NCI-H82 treated with DMSO at 0.1 percent for 48 hours (cell line): ENCODE measurements around the gene ZNF879.

Source experiments
- DNase-seq: peaks from one replicate; lab custom pipeline; 2025; ENCODE audit not compliant: unreplicated experiment; lab: John Stamatoyannopoulos, UW

The ZNF879 gene

DNA sequence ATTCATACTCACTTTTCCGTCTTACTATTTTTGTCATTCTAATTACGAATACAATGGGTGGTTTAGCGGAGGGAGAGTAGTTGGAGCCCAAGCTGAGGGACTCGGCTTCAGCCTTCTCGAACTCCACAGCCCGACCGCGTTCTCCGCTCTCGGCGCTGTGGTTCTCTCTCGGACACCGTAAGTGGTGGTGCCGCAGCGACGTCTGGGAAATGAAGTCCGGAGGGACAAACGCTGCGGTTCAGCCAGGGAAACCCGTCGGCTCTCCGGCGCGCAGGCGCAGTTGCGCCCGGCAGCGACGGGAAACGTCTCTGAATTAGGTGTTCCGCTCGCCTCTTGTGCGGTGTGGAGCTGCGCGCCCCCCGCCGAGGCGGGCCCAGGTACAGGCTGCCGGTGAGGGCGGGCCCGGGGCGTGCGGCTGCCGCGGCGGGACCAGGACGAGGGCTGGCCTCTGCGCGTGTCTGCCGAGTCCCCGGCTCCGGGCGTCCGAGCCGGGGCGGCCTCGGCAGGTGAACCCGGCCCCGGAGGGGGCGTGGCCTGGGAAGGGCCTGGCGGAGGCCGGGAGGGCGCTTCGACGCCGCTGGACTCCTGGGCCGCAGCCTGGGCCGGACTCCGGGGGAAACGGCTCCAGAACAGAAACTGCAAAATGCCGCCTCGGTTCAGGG lies at the start of gene ZNF879:
ZNF879 (plus strand) TSS at position 277 of the 662 bp plus-strand sequence. CDS start 1,201 bp downstream, outside the sequence.
- DNase-seq: peak; percentile 64

DNA sequence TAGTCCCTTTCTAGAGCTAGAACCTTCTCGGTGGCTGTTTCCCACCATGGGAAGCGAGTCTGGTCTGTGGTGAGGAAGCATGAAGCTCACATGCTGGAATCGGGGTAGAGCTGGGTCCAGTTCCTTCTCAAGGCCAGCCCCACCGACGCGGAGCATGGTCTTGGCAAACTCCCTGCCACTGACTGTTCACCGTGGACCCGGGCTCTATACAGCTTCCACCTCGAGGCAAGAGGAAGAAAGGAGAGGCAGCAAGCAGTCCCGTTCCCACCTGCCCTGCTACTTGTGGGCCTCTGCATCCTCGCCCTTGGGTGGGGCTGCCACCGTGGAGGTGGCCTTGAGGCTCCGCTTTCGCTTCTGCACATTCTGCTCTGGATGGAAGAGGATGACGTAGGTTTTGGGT lies 42.2 kb upstream of the ZNF879 start:
- no peak for DNase-seq

DNA sequence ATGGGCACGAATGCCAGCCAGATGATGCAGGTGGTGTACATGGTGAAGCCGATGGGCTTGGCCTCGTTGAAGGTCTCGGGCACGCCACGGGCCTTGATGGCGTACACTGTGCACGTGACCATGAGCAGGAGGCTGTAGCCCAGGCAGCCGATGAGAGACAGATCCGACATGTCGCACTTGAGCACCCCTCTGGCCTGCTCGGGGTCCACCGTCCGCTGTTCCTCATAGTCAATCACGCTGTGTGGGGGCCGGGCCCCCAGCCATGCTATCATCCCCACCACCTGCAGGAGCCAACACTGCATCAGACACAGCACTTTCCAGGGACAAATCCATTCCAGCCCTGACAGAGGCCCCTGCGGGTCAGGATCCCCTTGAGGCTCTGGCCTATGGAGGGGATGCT lies 40.7 kb upstream of the ZNF879 start:
- DNase-seq: no peak

DNA sequence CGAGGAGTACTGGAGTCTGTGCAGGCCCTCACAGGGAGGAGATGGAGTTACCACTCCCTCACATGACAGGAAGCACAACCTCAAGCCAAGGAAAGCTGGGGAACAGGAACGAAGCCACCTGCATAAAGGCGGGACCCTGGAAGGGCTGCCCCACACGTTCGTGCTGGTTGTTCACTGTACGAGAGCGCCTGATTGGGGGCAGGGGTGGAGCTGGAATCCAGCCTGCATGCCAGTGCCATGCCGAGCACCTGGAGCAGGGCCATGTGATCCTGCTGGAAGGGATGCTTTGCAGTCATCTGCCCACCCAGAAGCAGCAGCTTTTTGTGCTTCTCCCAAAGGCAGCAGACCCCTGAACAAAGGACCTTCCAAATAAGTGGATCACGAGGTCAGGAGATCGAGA lies 39.9 kb upstream of the ZNF879 start:
- DNase-seq: no peak

DNA sequence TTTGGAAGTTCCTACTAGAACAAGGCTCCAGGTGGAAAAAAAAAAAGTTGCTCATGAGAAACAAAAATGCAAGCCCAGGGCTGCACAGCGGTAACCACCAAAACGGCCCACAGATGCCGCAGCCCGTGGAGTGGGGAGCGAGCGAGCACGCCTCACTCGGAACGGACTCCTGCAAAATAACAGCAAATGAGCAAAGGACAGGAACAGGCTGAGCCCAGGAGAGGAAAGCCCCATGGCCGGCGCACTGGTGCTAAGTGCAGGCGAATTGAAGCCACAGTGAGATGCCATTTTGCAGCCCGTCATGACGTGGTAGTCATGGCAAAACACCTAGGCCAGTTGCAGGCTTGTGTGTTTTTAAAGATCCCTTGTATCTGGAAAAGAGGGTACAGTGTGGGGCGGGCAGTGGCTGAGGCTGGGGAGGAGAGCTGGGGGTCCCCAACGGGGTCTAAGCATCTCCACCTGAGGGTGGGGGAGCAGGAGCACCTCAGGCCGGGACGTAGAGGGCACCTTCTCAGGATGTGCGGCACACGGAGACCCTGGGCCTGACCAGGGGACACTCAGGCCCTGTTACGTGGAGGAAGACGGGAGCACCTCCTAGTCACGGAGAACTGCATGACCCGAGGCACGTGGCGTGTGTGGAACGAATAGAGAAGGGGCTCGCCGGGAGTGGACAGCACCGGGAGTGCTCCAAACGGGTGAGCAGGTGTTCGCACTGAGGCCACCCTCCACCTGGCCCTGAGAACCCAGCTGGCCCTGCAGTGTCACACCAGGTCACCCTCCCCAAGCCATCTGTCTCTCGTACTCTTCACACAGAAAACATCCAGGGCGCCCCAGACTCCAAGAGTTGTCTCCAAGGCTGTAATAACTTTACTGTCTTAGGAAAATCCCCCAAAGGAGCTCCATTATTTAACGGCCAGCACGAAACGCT lies 39.2 kb upstream of the ZNF879 start:
- no peak for DNase-seq

DNA sequence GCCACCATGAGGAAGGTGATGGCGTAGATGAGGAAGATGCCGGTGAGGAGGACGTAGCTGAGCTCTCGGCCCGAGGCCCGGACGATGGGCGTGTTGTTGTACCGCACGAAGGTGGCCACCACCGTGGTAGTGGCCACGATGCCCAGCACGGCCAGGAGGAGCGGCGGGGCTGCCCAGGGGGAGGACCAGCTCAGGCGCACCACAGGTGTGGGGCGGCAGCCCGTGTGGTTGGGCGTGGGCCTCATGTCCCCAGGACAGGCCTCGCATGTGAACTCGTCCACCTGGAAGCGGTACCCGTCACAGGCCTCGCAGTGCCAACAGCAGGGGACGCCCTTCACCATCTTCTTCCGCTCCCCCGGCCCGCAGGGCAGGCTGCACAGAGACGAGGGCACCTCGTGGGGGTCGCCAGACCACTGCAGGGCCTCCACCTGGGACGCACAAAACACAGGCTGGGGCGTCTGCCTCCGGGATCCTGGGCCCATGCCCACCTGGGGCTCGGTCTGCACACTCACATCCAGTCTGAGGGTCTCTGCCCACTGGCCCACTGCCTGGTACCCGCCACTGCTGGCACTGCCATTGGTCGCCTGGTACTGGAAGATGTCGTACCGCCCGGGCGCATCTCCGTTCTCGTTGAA lies 37.2 kb upstream of the ZNF879 start:
- DNase-seq: no peak

DNA sequence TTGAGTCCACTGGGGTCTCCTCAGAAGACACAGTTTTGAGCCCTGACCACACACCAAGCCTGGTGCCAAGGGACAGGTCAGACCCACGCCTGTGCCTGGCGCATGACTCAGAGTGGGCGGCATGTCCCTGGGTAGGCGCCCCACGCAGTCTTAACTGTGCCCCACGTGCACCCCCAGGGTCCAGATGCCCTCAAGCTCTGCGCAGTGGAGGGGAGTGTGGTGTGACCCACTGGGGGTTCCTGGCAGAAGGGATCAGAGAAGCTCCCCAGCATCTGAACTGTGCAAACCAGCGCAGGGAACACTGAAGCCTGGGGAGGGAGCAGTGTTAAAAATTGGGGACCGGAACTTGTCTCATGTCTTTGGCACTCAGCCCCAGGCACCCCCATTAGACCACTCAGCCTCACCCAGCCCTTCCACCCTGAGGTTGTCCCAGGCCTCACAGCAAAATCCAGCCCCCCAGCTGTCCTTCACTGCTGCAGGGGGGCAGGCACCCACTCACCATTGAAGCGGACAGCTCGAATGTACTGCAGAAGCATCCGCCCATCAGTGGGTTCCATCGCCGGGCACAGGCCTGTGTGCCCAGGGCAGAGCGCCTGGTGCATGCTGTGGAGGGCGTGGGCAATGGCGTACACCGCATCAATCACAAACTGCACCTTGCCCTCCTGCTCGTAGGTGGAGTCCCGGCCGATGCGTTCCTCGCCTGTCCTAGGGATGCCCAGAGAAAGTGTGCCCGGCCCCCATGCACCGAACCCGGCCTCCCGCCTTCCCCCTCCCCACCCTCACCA lies 35.0 kb upstream of the ZNF879 start:
- DNase-seq: no peak

DNA sequence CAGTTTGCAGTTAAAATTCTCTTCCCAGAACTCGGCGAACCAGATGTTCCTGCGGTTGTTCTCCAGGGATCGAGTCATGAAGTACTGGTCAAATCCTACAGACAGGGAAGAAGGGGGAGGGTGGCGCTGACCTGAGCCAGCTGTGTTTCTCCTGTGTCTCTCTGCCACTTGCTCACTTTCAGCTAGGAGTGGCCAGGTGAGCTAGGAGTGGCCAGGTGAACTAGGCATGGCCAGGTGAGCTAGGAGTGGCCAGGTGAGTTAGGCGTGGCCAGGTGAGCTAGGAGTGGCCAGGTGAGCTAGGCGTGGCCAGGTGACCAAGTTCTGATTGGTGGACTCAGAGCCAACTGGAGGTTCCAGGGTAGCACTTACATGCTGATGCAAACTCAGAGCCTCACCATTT lies 34.3 kb upstream of the ZNF879 start:
- no peak for DNase-seq

DNA sequence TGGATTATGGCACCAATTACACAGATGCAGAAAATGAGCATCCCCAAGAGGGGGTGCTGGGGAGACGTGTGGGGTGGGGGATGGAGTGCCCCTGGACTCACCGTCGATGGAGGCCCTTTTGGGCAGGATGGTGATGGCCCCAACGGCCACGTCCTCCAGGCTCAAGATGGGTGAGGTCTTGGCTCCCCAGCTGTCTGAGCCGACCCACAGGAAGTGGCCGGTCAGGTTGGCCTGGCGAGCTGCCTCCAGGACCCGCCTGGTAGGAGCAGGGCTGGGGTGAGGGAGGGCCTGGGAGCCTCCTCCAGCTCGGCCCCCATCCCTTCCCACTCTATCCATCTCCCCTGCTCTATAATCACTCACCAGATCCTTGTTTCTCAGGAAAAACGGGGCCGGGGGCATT lies 33.1 kb upstream of the ZNF879 start:
- no peak for DNase-seq

DNA sequence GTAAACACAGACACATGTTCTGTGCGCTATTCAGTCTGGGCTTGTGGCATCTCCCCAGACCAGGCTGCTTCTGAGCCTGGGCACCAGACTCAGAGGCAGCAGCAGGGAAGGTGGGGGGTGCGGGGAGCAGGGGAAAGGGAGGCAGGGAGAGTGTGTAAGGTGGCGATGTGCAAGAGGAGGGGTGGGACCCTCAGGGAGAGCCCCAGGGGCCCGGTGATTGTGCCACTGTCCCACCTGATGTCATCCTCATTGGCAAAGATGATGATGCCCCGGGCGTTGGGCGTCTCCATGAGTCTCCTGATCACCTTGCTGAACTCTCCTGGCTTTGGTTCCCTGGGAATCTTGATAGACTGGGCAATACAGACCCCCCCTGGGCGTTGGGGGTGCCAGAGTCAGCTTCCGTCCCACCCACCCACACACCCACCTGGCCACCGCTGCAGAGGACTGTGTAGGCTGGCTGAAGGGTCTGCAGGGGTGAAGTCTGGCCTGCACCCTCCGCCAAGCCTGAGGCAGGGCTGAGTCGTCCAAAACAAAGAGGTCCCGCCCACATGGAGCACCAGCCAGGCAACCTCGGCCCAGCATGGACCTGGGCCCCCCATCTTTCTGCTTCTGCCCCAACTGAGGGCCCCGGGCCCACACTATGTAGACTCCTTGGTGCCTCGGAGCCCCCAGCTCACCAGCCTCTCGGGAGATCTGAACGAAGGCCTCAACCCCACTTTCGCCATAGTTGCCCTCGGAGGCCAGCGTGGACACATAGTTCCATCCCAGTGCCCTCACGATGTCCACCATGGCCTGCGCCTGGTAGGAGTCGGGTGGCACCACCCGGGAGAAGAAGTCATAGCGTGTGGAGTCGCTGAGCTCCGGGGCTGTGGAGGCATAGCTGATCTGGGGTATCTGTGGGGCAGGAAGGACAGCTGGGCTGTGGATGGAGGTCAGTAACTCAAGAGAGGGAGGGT lies 32.1 kb upstream of the ZNF879 start:
- DNase-seq: no peak

DNA sequence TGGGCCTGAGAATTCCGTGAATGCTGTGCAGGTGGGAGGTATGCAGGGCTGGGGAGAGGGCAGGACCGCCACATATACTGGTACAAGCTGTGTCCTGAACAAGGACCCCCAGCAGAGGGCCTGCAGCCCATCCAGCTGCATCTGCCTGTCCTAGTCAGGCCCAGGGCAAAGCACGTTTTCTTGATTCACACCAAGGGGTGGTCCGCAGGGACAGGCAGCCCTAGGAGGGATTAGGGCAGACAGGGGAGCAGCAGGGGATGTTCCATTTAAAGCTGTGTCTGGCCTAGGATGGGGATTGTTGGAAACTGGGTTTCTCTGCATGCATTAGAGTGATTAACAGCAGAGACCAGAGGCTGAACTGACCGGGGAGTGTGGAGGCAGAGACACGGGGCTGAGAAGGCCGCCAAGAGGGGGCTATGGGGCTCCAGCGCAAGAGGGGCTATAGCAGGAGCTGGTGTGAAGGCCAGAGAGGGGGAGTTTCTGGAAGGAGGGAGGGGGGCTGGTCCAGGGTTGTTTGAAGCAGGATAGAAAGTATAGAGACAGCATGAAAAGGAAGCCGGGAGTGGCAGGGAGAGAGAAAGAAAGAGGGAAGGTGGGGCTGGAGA lies 31.2 kb upstream of the ZNF879 start:
- no peak for DNase-seq

DNA sequence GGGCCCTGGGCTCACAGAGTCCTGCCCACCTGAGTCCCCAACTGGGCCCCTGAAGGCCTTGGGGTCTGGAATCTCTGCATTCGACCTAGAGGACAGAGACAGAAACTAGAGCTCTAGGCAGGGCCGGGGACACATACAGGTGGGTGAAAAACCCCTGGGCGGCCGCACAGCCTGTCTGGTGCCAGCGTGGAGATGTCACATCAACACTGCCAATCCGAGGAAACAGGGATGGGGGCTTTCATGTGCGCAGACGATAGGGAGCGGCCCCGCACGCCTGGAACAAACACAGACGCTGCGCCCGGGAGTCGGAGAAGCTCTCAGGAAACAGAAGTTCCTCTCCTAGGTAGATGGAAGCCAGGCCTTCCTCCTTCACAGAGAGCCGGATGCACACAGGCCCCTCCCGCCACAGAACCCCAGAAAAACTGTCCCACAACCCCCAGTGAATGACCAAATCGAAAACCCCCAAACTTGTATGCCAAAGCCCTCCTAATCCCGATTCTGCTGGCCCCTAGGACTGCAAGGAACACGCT lies 30.3 kb upstream of the ZNF879 start:
- no peak for DNase-seq

DNA sequence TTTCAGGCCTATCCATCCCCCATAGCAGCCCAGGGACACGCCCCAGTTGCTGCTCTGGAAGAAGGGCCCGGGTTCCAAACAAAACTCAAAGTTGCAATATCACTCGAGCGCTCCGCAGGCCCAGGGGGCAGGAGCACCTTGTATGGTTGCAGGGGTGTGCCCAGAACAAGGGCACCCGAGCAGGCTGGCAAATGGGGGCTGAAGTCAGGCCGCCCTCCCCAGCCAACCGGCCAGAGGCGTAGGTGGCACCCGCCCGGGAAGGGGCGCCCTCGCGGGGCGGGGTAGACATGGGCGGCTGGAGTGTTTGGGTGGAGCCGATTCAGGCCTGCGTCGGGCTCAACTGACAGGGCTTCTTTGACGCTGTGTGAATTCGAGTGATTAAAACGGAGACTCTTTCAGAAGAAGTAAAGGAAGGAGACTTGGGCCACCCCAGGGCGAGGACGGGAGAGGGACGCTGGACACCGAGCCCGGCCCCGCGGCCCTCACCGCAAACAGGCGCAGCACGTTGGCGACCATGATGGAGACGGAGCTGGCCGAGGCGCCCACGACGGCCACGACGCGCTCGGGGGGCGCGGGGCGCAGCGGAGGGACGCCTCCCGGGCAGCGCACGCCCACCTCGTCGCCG lies 29.5 kb upstream of the ZNF879 start:
- no peak for DNase-seq

DNA sequence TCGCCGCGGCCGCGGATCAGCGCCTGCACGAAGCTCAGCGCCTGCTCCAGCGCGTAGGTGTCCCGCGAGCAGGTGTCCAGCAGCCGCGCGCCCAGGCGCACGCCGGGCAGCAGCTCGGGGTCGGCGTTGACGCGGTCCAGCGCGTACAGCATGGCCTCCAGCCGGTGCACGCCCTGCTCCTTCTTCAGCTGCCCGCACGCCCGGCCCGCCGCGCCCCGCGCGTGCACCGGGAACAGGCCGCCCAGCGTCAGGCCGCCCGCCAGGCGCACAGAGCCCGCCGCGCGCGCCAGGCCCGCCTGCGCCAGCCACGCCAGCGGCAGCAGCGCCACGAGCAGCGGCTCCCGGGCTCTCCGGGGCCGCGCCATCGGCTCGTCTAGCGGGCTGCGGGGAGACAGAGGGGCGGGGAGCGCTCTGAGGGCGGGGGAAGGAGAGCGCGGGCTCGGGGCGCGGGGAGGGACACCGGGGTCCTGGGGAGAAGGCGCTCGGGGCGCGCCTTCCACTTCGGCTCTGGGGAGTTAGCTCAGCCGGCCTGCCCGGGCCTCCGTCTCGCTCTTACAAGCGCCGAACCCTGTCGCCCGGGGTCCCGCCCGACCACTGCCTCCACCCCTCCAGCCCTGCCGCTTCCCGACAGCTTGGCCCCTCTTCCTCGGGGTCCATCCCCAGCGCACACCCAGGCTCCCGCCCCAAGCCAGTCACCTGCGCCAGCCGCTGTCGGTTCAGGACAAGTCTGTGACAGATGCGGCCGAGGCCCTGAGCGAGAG lies 28.8 kb upstream of the ZNF879 start, which contains the start of gene GRM6:
GRM6 (minus strand) TSS at position 741 of the 761 bp plus-strand sequence; CDS start at position 365, 376 bp downstream.
- DNase-seq: no peak

DNA sequence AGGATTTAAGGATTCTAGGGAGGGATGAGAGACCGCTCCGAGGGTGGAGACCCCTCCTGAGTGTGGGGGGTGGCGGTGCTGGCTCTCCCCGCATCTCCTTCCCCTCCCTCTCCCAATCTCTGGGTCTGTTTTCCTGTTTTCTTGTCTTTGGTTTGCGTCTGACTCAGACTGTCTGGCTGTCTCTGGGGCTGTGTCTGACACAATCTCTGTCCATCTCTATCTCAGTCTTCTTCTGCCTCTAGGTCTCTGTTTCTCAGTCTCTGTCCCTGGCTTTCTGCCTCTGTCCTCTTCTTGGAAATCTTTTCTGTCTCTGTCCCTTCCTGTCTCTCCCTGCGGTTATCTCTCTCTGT lies 28.3 kb upstream of the ZNF879 start:
- DNase-seq: peak; percentile 38

DNA sequence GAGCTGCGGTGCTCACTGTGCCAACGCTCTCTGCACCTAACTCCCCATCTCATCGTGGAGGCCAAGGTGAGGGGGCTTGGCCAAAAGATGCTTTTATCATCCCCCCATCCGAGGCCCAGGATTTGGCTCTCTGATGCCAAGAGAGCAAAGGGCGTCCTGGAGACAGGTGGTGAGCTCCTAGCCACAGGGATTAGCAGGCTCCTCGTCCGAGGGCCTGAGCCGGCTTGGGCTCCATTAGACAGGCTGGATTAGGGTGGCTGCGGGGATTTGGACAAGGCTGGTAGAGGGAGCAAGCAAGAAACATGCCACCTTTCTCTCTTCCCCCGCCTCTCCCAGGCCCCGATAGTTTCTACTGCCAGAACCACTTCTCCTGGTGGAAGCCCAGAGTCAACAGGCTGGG lies 27.4 kb upstream of the ZNF879 start:
- DNase-seq: peak; percentile 30

DNA sequence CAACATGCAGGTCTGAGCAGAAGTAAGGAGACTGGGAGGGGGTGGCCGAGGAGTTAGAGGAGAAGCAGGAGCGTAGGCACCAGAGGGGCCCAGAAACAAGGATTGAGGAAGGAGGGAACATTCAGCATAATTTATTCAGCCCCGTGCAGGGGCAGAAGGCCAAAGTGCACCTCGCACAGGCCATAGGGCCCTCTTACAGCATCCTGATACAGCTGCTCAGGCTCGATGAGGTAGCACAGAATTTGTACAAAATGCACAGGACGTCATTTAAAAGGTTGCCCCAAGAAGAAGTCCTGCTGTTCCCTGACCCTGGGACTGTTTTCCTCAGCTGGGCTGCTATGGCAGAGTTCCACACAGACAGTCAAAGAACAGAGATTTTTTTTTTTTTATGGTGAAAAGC lies 26.4 kb upstream of the ZNF879 start:
- DNase-seq: no peak

DNA sequence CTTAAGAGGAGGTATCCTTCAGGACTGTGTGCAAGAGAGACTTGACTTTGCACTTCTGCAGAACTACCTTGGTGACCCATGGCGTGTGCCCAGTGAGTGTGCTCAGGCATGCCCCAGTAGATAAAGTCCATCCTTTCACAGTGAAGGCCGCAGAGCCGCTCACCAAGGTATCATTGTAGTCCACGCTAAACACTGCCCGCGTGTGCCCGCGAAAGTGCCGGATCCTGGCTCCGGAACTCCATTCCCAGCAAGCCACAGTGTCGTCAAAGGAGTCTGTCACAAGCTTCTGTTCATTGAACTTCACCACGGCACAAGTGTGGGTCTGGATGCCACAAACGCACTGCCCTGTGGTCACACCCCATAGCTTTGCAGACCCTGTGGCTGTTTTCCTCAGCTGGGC lies 25.2 kb upstream of the ZNF879 start:
- DNase-seq: no peak
